HEK293 (cell line): ENCODE measurements around the gene SMURF1.

Experiments used
- CTCF ChIA-PET: fragments of 350-600 bp; formaldehyde crosslinking; extraction: SDS; loops from one replicate; lab custom pipeline; 2021; ENCODE audit warnings: antibody characterized with exemption; lab: Yijun Ruan, JAX
- POLR2A ChIA-PET: fragments of 300-600 bp; formaldehyde crosslinking; extraction: SDS; loops from one replicate; lab custom pipeline; 2020; ENCODE audit warnings: antibody characterized with exemption, inconsistent platforms; lab: Yijun Ruan, JAX
- H3K27ac ChIP-seq: fragments of 200-500 bp; sonication (Bioruptor generic); 2 replicates; pipeline ENCODE4 v1.5.1; 2014; ENCODE audit warnings: low read depth, low read length, control low read depth, inconsistent platforms; ENCODE audit errors: extremely low read depth
- H3K36me3 ChIP-seq, 2 experiments: fragments of 200-500 bp in 1 of 2; sonication (Bioruptor generic) in 1 of 2; 1 replicate in 1 of 2; 2 replicates in 1 of 2; pipeline ENCODE4 v1.5.1; 2014 to 2017; ENCODE audit warnings: inconsistent platforms in 2 of 2, low read length in 2 of 2; ENCODE audit not compliant: control insufficient read depth in 2 of 2, insufficient read depth in 1 of 2
- H3K4me1 ChIP-seq: fragments of 200-500 bp; sonication (Bioruptor generic); 2 replicates; pipeline ENCODE4 v1.5.1; 2014; ENCODE audit warnings: mild to moderate bottlenecking, low read length, inconsistent platforms; ENCODE audit not compliant: control insufficient read depth, insufficient read depth
- H3K4me3 ChIP-seq: 2 replicates; pipeline ENCODE4 v1.5.1; 2011; ENCODE audit warnings: low read depth, mild to moderate bottlenecking, control low read depth, low read length, moderate library complexity
- H3K9me3 ChIP-seq: fragments of 200-500 bp; sonication (Bioruptor generic); 2 replicates; pipeline ENCODE4 v1.5.1; 2014; ENCODE audit warnings: low read depth, low read length, inconsistent platforms; ENCODE audit not compliant: control insufficient read depth, insufficient read depth
- BCL11B ChIP-seq: fragments of 450-650 bp; formaldehyde crosslinking; IDR thresholded peaks from 2 replicates; pipeline ENCODE4 v1.5.1; 2016; ENCODE audit warnings: low read depth, missing biosample characterization, missing genetic modification characterization
- GLIS1 ChIP-seq: fragments of 450-650 bp; formaldehyde crosslinking; IDR thresholded peaks from 2 replicates; pipeline ENCODE4 v1.5.1; 2016; ENCODE audit warnings: missing biosample characterization, missing genetic modification characterization
- GLIS2 ChIP-seq: fragments of 450-650 bp; formaldehyde crosslinking; IDR thresholded peaks from 2 replicates; pipeline ENCODE4 v1.5.1; 2016; ENCODE audit warnings: missing biosample characterization, missing genetic modification characterization
- KLF10 ChIP-seq: fragments of 450-650 bp; IDR thresholded peaks from 2 replicates; pipeline ENCODE4 v1.5.1; 2018; ENCODE audit warnings: missing biosample characterization, mild to moderate bottlenecking, missing genetic modification characterization
- PRDM10 ChIP-seq: fragments of 450-650 bp; formaldehyde crosslinking; IDR thresholded peaks from 2 replicates; pipeline ENCODE4 v1.5.1; 2016; ENCODE audit warnings: missing biosample characterization, missing genetic modification characterization
- PRDM4 ChIP-seq: fragments of 450-650 bp; formaldehyde crosslinking; IDR thresholded peaks from 2 replicates; pipeline ENCODE4 v1.5.1; 2017; ENCODE audit warnings: missing biosample characterization, missing genetic modification characterization
- ZBTB17 ChIP-seq: fragments of 450-650 bp; formaldehyde crosslinking; IDR thresholded peaks from 2 replicates; pipeline ENCODE4 v1.5.1; 2016; ENCODE audit warnings: missing biosample characterization, missing genetic modification characterization
- ZBTB48 ChIP-seq: fragments of 450-650 bp; formaldehyde crosslinking; IDR thresholded peaks from 2 replicates; pipeline ENCODE4 v1.5.1; 2016; ENCODE audit warnings: missing biosample characterization, missing genetic modification characterization
- ZBTB6 ChIP-seq: fragments of 450-650 bp; formaldehyde crosslinking; IDR thresholded peaks from 2 replicates; pipeline ENCODE4 v1.5.1; 2017; ENCODE audit warnings: missing biosample characterization, missing genetic modification characterization
- ZFP3 ChIP-seq: fragments of 450-650 bp; formaldehyde crosslinking; IDR thresholded peaks from 2 replicates; pipeline ENCODE4 v1.5.1; 2016; ENCODE audit warnings: low read depth, missing biosample characterization, missing genetic modification characterization
- ZNF114 ChIP-seq: fragments of 450-650 bp; formaldehyde crosslinking; IDR thresholded peaks from 2 replicates; pipeline ENCODE4 v1.5.0; 2017; ENCODE audit warnings: missing biosample characterization, missing genetic modification characterization
- ZNF140 ChIP-seq: fragments of 450-650 bp; formaldehyde crosslinking; IDR thresholded peaks from 2 replicates; pipeline ENCODE4 v1.5.1; 2016; ENCODE audit warnings: missing biosample characterization, missing genetic modification characterization
- ZNF169 ChIP-seq: fragments of 450-650 bp; formaldehyde crosslinking; IDR thresholded peaks from 2 replicates; pipeline ENCODE4 v1.5.1; 2016; ENCODE audit warnings: missing biosample characterization, missing genetic modification characterization
- ZNF202 ChIP-seq: fragments of 450-650 bp; formaldehyde crosslinking; IDR thresholded peaks from 2 replicates; pipeline ENCODE4 v1.5.1; 2016; ENCODE audit warnings: missing biosample characterization, missing genetic modification characterization, borderline replicate concordance
- ZNF211 ChIP-seq: fragments of 450-650 bp; formaldehyde crosslinking; IDR thresholded peaks from 2 replicates; pipeline ENCODE4 v1.5.1; 2016; ENCODE audit warnings: low read depth, missing biosample characterization, missing genetic modification characterization
- ZNF341 ChIP-seq: fragments of 450-650 bp; formaldehyde crosslinking; IDR thresholded peaks from 2 replicates; pipeline ENCODE4; 2016; ENCODE audit warnings: low read depth, missing biosample characterization, missing genetic modification characterization
- ZNF398 ChIP-seq: fragments of 450-650 bp; formaldehyde crosslinking; IDR thresholded peaks from 2 replicates; pipeline ENCODE4 v1.5.1; 2017; ENCODE audit warnings: missing biosample characterization, missing genetic modification characterization
- ZNF548 ChIP-seq: fragments of 450-650 bp; formaldehyde crosslinking; IDR thresholded peaks from 2 replicates; pipeline ENCODE4 v1.5.1; 2016; ENCODE audit warnings: missing biosample characterization, missing genetic modification characterization
- ZNF561 ChIP-seq: fragments of 450-650 bp; IDR thresholded peaks from 2 replicates; pipeline ENCODE4 v1.5.1; 2018; ENCODE audit warnings: missing biosample characterization, missing genetic modification characterization, borderline replicate concordance
- ZNF623 ChIP-seq: fragments of 450-650 bp; formaldehyde crosslinking; IDR thresholded peaks from 2 replicates; pipeline ENCODE4 v1.5.1; 2016; ENCODE audit warnings: missing biosample characterization, missing genetic modification characterization
- ZNF645 ChIP-seq: fragments of 450-650 bp; formaldehyde crosslinking; IDR thresholded peaks from 2 replicates; pipeline ENCODE4; 2016; ENCODE audit warnings: missing biosample characterization, missing genetic modification characterization
- ZNF747 ChIP-seq: fragments of 450-650 bp; formaldehyde crosslinking; IDR thresholded peaks from 2 replicates; pipeline ENCODE4 v1.5.1; 2016; ENCODE audit warnings: missing biosample characterization, missing genetic modification characterization
- ZSCAN30 ChIP-seq: fragments of 450-650 bp; IDR thresholded peaks from 2 replicates; pipeline ENCODE4 v1.5.1; 2018; ENCODE audit warnings: missing biosample characterization, mild to moderate bottlenecking, missing genetic modification characterization, moderate library complexity

The SMURF1 gene

GRCh38 chr7:99146979-99147378 is 3.1 kb upstream of the SMURF1 start:
- no peak overlapping the region for H3K27ac ChIP-seq
- ChIA-PET POLR2A (interaction anchor here (0.6 kb wide), 1 partner anchor 31 kb away, joined by 4 read pairs; no protein-coding TSS in a partner anchor), CTCF (interaction anchor here (1.0 kb wide), 1 partner anchor 166 kb away, joined by 3 read pairs; no protein-coding TSS in a partner anchor)
- TF ChIP-seq ZBTB17 (tag by site-specific recombination) (peak; percentile 94), ZNF645 (tag by site-specific recombination) (no peak)
- H3K4me1 ChIP-seq, result no peaks in the 10 kb centered on the region
- H3K4me3 ChIP-seq, result no peak overlapping the region
- H3K9me3 ChIP-seq, result no peaks in the 10 kb centered on the region
- no peaks in the 10 kb centered on the region for H3K36me3 ChIP-seq

- 0 out of 2 replicates have a peak, but pooled peaks cover 3% of the 10 kb centered on the region for H3K4me1 ChIP-seq
- CTCF ChIA-PET, result no interaction called here
- TF ChIP-seq PRDM10 (tag by site-specific recombination) (peak; percentile 47; the same call in 1 of the 2 replicates), GLIS1 (peak; percentile 25; the same call in 1 of the 2 replicates), KLF10 (tag by site-specific recombination) (peak; percentile 25; the same call in 1 of the 2 replicates), ZNF114 (no peak), BCL11B (tag by site-specific recombination) (0 out of 2 replicates have a peak, but pooled peaks have one; percentile 17), ZNF747 (tag by site-specific recombination) (no peak), ZNF561 (tag by site-specific recombination) (0 out of 2 replicates have a peak, but pooled peaks have one; percentile 6), ZNF202 (no peak), ZNF140 (tag by site-specific recombination) (no peak), ZNF169 (tag by site-specific recombination) (no peak), ZFP3 (no peak), ZBTB6 (tag by site-specific recombination) (0 out of 2 replicates have a peak, but pooled peaks have one; percentile 61), ZNF548 (no peak), ZBTB48 (tag by site-specific recombination) (no peak), ZSCAN30 (tag by site-specific recombination) (0 out of 2 replicates have a peak, but pooled peaks have one; percentile 11), GLIS2 (tag by site-specific recombination) (peak; percentile 79), ZNF623 (no peak), ZNF398 (tag by site-specific recombination) (0 out of 2 replicates have a peak, but pooled peaks have one; percentile 39), PRDM4 (tag by site-specific recombination) (no peak), ZNF211 (tag by site-specific recombination) (no peak), ZNF341 (tag by site-specific recombination) (0 out of 2 replicates have a peak, but pooled peaks have one; percentile 32)
- no peaks in the 10 kb centered on the region for H3K36me3 ChIP-seq
- no peaks in the 10 kb centered on the region for H3K9me3 ChIP-seq
- POLR2A ChIA-PET, result interaction anchor here (1.0 kb wide), 1 partner anchor 182 kb away, joined by 4 read pairs; the partner anchor contains the start of gene ARPC1A
- peak overlapping the region; percentile 81 for H3K4me3 ChIP-seq
- H3K27ac ChIP-seq, result peak overlapping the region; percentile 84
Observed at GRCh38 chr7:99143521-99143852, 421 bp downstream of the SMURF1 start.
